Keratinocyte (primary cell): ENCODE data around the gene VMP1.
A peak's percentile ranks its signal among the peaks of the same experiment; 100 is the strongest.

Experiments used
- CTCF ChIP-seq, 3 experiments: IDR thresholded peaks in 1 of 3; conservative IDR thresholded peaks in 1 of 3; optimal IDR thresholded peaks in 1 of 3; 2 replicates in 2 of 3; 3 replicates in 1 of 3; pipeline versions ENCODE3 to v1.5.1; 2011; ENCODE audit warnings: low read length in 3 of 3, mild to moderate bottlenecking in 3 of 3, moderate library complexity in 2 of 3, control low read depth in 1 of 3, inconsistent platforms in 1 of 3; ENCODE audit not compliant: insufficient read depth in 2 of 3; ENCODE audit errors: extremely low read depth in 1 of 3
- EZH2 ChIP-seq: IDR thresholded peaks from one replicate; pipeline ENCODE4 v1.6.1; 2012; ENCODE audit warnings: inconsistent platforms, mild to moderate bottlenecking, low read length, moderate library complexity

GRCh38 chr17:59746849-59747445 lies 39.5 kb downstream of the VMP1 start:
- TF ChIP-seq CTCF (optimal IDR thresholded peaks at IDR 0.05 in 1 of 3, IDR thresholded peaks at IDR 0.05 in 1 of 3, conservative IDR thresholded peaks at IDR 0.05 in 1 of 3; ENCODE audit: extremely low read depth in 1 of 3, insufficient read depth in 2 of 3, low read length in 3 of 3), result peak in 2 of 3 experiments; percentile 37 to 56
- no peak for TF ChIP-seq EZH2
